ENCODE data around the gene TRAF4. TPM values are rescaled to one million over a fixed set of nuclear protein-coding genes. Genes with fewer than 3 reads are reported as not detected.
"Not testable (repeated sequence)": the region's sequence is repeated elsewhere in the genome, so short reads cannot be mapped to it uniquely, and the experiment has no call there.

TRAF4 gene
- total RNA-seq, 2 experiments from 2014 or later: 55.3 to 57.2 TPM

DNA sequence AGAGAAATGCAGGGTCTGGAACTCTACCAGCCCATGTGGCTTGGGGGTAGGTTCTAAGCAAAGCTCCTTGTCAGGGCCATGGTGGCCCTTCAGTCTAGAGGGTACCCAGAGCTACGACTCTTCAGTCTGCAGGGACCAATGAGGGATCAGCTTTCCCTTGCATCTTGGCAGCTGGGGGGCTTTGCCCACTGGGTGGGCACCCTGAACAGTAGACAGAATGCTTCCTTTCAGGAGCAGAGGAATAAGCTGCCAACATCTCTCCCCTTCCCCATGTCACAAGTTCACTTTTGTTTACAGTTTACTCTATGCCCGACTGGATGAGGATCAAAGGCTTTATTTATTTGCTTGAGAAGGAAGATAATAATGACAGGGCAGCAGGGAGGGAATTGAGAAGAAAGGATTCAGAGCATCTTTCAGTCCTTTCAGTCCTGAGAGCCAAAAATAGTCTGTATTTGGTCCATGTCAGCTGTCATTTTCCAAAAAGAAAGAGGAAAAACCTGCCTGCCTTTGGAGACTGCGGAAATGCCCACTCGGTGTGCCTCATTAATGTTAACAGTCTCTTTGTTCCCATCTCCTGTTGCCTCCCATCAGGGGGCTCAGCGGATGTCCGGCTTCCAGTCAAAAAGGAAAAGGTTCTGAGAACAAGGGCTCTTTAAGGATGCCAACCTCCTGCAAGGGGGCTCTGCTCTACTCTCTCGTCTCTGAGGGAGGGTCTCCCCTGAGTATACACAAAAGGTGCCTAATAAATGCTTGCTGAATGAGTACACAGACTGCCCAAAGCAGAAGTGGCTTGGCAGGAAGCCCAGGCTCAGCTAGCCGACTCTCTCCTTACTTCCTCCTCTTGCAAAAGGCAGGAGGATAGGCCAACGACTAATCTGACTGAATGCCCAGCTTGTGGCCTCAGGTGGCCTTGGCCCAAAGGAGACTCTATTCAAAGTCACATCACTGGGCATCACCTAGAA, 17.1 kb downstream of the TRAF4 start:
- no peaks in the 10 kb centered on the region for H3K27me3 Mint-ChIP-seq
- ChIA-PET CTCF (interaction anchor here (3.9 to 6.9 kb wide), 4 partner anchors 9 to 141 kb away, joined by 20 to 88 read pairs (median 57); partner anchors contain the start of genes DHRS13, FAM222B, NEK8 and TLCD1), POLR2A (interaction anchor here (0.5 to 1.6 kb wide), 4 partner anchors 12 to 268 kb away, joined by 3 to 5 read pairs (median 4); no protein-coding TSS in a partner anchor)
- no peak overlapping the region for H3K4me3 Mint-ChIP-seq
- H3K36me3 Mint-ChIP-seq (ENCODE audit: low read depth): peaks cover 47% of the 10 kb centered on the region
- no peak for DNase-seq
- H3K9me3 Mint-ChIP-seq: no peaks in the 10 kb centered on the region
- peaks cover 26% of the 10 kb centered on the region for H3K4me1 Mint-ChIP-seq
- no peak overlapping the region for H3K27ac Mint-ChIP-seq

DNA sequence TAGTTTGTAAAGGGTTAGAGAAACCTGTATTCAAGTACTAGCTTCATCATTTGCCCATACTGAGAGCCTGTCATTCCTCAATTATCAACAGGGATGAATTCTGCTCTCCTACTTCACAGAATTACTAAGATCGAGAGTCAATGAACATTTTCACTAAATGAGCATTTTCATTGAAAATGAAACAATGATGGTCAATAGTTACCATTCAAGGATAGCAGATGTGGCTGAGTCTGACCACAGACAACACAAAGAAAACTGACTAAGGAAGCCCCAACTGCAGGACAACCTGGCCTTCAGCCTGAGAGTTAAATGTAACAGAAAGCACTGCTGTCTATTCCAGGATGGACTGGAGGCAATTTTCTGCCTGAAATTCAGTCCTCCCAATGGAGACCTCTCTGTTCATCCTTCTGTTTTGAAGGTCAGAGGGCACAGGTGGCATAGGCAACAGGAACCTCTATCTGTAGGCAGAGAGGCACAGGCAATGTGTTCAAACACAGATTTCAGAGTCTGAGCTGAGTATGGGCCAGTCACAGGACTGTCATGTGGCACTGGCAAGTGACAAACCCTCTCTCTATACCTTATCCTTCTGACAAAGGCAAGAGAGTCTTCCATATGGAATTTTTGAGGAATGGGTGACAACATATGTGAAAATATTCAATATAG, 19.5 kb downstream of the TRAF4 start:
- no peaks in the 10 kb centered on the region for H3K27me3 Mint-ChIP-seq
- peaks cover 38% of the 10 kb centered on the region for H3K36me3 Mint-ChIP-seq (ENCODE audit: low read depth)
- H3K9me3 Mint-ChIP-seq: no peaks in the 10 kb centered on the region
- H3K27ac Mint-ChIP-seq: no peak overlapping the region
- peaks cover 28% of the 10 kb centered on the region for H3K4me1 Mint-ChIP-seq
- H3K4me3 Mint-ChIP-seq: no peak overlapping the region
- ChIA-PET POLR2A (interaction anchor here (0.7 to 2.3 kb wide), 18 partner anchors 9 to 188 kb away, joined by 3 to 22 read pairs (median 4); partner anchors contain the start of genes ERAL1, FAM222B, FLOT2 and NEK8), CTCF (interaction anchor here (0.6 to 6.9 kb wide), 51 partner anchors 11 to 457 kb away, joined by 3 to 88 read pairs (median 5); partner anchors contain the start of genes DHRS13, FAM222B, FLOT2 and NEK8)
- DNase-seq: no peak

DNA sequence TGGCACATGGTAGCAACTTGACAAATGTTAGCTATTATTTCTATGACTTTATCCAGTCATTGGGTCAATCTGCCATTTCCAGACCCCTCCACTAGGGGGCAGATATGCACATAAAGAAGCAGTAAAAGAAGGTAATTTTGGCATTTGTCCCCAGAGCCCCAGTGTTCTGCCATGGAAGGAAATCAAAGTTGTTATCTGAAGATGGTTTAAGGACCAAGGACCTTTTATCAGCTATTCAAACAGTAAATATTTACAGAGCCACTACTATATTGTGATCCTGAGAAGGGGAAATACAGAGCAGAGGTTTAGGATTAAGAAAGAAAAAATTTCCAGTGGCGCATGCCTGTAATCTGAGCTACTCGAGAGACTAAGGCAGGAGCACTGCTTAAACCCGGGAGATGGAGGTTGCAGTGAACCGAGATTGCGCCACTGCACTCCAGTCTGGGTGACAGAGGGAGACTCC, 20.0 kb downstream of the TRAF4 start:
- Mint-ChIP-seq H3K4me3 (no peak overlapping the region), H3K27ac (no peak overlapping the region)
- POLR2A ChIA-PET: interaction anchor here (0.7 to 2.3 kb wide), 15 partner anchors 9 to 188 kb away, joined by 3 to 22 read pairs (median 4); partner anchors contain the start of genes ERAL1, FAM222B, FLOT2 and PHF12

DNA sequence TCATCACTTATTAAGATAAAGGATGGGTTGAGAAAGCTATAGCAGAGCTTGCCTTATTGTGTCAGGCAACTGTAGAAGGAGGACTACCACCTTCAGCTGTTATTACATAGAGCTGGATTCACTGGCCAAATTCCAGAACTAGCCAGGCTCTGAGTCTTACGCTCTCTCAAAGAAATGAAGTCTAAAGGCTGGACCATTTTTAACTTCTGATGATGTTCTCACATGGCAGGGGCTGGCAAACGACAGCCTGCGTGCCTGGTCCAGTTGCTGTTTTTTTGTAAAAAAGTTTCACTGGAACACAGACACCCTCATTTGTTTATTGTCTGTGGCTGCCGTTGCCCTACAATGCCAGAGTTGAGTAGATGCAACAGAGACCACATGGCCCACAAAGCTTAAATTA, 21.2 kb downstream of the TRAF4 start:
- Mint-ChIP-seq H3K36me3 (ENCODE audit: low read depth) (peaks cover 22% of the 10 kb centered on the region), H3K9me3 (no peaks in the 10 kb centered on the region), H3K4me1 (peaks cover 28% of the 10 kb centered on the region), H3K27me3 (no peaks in the 10 kb centered on the region), H3K27ac (no peak overlapping the region), H3K4me3 (no peak overlapping the region)
- ChIA-PET CTCF (interaction anchor here (0.6 to 6.9 kb wide), 22 partner anchors 9 to 188 kb away, joined by 3 to 88 read pairs (median 14); partner anchors contain the start of genes DHRS13, FLOT2, NEK8 and PHF12), POLR2A (interaction anchor here (1.4 to 2.3 kb wide), 5 partner anchors 11 to 44 kb away, joined by 3 to 22 read pairs (median 5); partner anchors contain the start of gene TLCD1)
- no peak for DNase-seq

More for the DNA sequence above, 20.0 kb downstream of the TRAF4 start:
- Mint-ChIP-seq H3K4me1 (peaks cover 28% of the 10 kb centered on the region), H3K9me3 (no peaks in the 10 kb centered on the region), H3K27me3 (no peaks in the 10 kb centered on the region), H3K36me3 (ENCODE audit: low read depth) (peaks cover 32% of the 10 kb centered on the region)
- peak; percentile 79 for DNase-seq
- CTCF ChIA-PET: interaction anchor here (0.6 to 6.9 kb wide), 47 partner anchors 10 to 456 kb away, joined by 3 to 88 read pairs (median 7); partner anchors contain the start of genes DHRS13, FAM222B, FLOT2 and NEK8

DNA sequence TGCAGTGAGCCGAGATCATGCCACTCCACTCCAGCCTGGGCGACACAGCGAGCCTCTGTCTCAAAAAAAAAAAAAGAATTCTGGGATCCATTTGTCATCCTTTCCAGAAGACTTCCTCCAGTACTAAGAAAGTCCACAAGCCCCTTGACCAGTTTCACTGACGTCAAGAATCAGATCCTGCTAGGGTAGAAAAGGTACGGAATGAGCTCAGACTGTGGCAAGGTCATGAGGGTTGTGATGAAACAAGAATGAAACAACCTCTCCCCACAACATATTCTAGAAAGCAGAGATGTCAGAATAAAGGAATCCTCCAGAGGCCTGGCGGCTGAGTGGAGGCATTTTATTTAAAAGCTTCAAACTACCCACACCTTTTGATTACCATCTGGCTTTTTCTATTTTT, 29.9 kb downstream of the TRAF4 start:
- ChIA-PET CTCF (interaction anchor here (1.6 to 5.6 kb wide), 3 partner anchors 10 to 69 kb away, joined by 3 to 46 read pairs (median 9); partner anchors contain the start of gene FAM222B), POLR2A (interaction anchor here (1.6 kb wide), 1 partner anchor 49 kb away, joined by 4 read pairs; no protein-coding TSS in a partner anchor)
- Mint-ChIP-seq H3K36me3 (ENCODE audit: low read depth) (peaks cover 9% of the 10 kb centered on the region), H3K4me1 (peaks cover 21% of the 10 kb centered on the region), H3K27me3 (no peaks in the 10 kb centered on the region), H3K9me3 (no peaks in the 10 kb centered on the region), H3K4me3 (no peak overlapping the region), H3K27ac (no peak overlapping the region)
- no peak for DNase-seq

DNA sequence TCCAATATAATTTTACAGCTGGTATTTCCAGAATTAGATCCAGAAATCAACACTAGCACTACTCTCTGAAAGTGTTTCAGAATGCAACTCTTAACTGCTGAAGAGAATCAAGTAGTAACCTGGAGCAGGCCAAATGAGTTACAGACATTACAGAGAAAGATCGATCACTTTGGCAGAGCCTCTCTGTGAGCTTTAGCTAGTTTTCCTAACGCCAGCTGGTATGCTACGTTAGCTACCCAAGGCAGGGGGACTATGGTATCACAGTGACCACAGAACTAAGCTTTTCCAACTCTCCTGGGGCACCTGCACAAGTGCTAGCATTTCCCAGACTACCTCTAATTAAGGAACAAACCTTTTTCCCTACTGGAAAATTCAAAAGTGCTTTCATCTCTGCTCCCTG, 30.4 kb downstream of the TRAF4 start:
- no peak for DNase-seq
- H3K9me3 Mint-ChIP-seq: no peaks in the 10 kb centered on the region
- ChIA-PET POLR2A (interaction anchor here (1.6 kb wide), 1 partner anchor 49 kb away, joined by 4 read pairs; no protein-coding TSS in a partner anchor), CTCF (interaction anchor here (1.6 to 5.6 kb wide), 3 partner anchors 10 to 68 kb away, joined by 3 to 46 read pairs (median 9); partner anchors contain the start of gene FAM222B)
- no peaks in the 10 kb centered on the region for H3K27me3 Mint-ChIP-seq
- peaks cover 13% of the 10 kb centered on the region for H3K36me3 Mint-ChIP-seq (ENCODE audit: low read depth)
- peaks cover 26% of the 10 kb centered on the region for H3K4me1 Mint-ChIP-seq
- no peak overlapping the region for H3K27ac Mint-ChIP-seq
- no peak overlapping the region for H3K4me3 Mint-ChIP-seq

DNA sequence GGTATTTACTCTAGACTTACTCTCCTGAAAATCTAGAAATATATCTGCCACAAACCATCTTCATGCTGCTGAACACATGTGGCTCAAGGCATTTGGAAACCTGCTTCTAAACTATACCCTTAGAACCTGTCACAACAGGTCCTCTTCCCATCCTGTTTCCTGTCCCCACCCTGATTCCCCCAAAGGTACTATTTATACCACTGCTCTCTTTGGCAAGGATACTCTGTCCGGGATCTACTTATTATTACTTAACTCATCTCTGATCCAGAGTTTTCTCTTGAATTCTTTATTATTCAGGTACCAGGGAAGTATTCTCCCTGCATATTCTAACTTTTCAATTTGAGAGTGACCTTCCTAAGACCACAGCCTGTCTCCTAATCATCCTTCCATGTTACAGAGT, 33.4 kb downstream of the TRAF4 start:
- Mint-ChIP-seq H3K27ac (peak overlapping the region; percentile 6), H3K4me3 (no peak overlapping the region), H3K4me1 (peaks cover 29% of the 10 kb centered on the region), H3K27me3 (no peaks in the 10 kb centered on the region), H3K36me3 (ENCODE audit: low read depth) (peaks cover 19% of the 10 kb centered on the region), H3K9me3 (no peaks in the 10 kb centered on the region)
- ChIA-PET POLR2A (no interaction called here), CTCF (interaction anchor here (0.9 kb wide), 1 partner anchor 31 kb away, joined by 3 read pairs; no protein-coding TSS in a partner anchor)
- no peak for DNase-seq

DNA sequence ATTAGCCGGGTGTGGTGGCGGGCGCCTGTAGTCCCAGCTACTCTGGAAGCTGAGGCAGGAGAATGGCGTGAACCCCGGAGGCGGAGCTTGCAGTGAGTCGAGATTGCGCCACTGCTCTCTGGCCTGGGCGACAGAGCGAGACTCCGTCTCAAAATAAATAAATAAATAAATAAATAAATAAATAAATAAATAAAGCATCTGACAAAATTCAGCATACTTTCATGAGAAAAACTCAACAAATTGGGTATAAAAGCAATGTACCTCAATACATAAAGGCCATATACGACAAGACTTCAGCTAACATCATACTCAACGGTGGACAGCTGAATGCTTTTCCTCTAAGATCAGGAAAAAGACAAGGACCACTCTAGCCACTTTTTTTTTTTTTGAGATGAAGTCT, 35.8 kb downstream of the TRAF4 start:
- CTCF ChIA-PET: interaction anchor here (5.6 kb wide), 1 partner anchor 15 kb away, joined by 31 read pairs; no protein-coding TSS in a partner anchor
- H3K27me3 Mint-ChIP-seq, H3K9me3 Mint-ChIP-seq, POLR2A ChIA-PET, H3K4me3 Mint-ChIP-seq, H3K27ac Mint-ChIP-seq, DNase-seq: not testable (repeated sequence)
- Mint-ChIP-seq H3K4me1 (peaks cover 24% of the 10 kb centered on the region), H3K36me3 (ENCODE audit: low read depth) (peaks cover 10% of the 10 kb centered on the region)

DNA sequence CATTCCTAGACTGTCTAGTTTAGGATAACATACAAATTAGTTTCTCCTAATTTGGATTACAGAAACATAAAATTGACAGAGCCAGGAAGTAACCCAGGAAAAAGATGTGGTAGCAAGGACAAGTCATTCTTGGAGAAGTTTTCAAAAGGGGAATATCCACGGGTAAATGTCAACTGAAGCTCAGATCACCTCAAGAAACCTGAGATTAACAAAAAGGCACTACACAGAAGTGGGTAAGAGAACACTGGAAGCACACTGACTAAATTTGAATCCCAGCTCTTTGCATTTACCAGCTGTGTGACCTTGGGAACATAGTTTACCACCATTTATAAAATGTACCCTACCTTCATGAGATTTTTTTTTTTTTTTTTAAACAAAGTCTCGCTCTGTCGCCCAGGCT, 39.4 kb downstream of the TRAF4 start:
- H3K27me3 Mint-ChIP-seq: no peaks in the 10 kb centered on the region
- H3K4me3 Mint-ChIP-seq: no peak overlapping the region
- H3K4me1 Mint-ChIP-seq: peaks cover 10% of the 10 kb centered on the region
- DNase-seq: no peak
- CTCF ChIA-PET: interaction anchor here (0.9 to 5.6 kb wide), 3 partner anchors 8 to 120 kb away, joined by 4 to 31 read pairs (median 4); no protein-coding TSS in a partner anchor
- H3K36me3 Mint-ChIP-seq (ENCODE audit: low read depth): peaks cover 10% of the 10 kb centered on the region
- H3K27ac Mint-ChIP-seq: no peak overlapping the region
- POLR2A ChIA-PET: no interaction called here
- no peaks in the 10 kb centered on the region for H3K9me3 Mint-ChIP-seq

DNA sequence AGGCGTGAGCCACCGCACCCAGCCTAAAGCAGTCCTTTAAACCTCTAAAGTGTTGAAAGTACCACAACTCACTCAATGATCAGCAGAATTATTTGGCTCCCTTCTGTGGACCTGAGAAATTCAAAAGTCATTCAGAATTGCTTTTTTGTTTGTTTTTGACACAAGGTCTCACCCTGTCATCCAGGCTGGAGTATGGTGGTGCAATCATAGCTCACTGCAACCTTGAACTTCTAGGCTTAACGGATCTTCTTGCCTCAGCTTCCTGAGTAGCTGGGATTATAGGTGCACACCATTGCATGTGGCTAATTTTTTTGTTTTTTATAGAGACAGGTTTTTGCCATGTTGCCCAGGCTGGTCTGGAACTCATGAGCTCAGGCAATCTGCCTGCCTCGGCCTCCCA, 44.3 kb downstream of the TRAF4 start:
- Mint-ChIP-seq H3K9me3 (no peaks in the 10 kb centered on the region), H3K4me1 (no peaks in the 10 kb centered on the region), H3K36me3 (ENCODE audit: low read depth) (no peaks in the 10 kb centered on the region), H3K4me3 (no peak overlapping the region), H3K27ac (no peak overlapping the region), H3K27me3 (no peaks in the 10 kb centered on the region)
- DNase-seq: no peak
- CTCF ChIA-PET: interaction anchor here (3.7 kb wide), 1 partner anchor 24 kb away, joined by 17 read pairs; no protein-coding TSS in a partner anchor
- POLR2A ChIA-PET: interaction anchor here (0.9 to 1.0 kb wide), 2 partner anchors 9 to 24 kb away, joined by 3 to 5 read pairs; no protein-coding TSS in a partner anchor

DNA sequence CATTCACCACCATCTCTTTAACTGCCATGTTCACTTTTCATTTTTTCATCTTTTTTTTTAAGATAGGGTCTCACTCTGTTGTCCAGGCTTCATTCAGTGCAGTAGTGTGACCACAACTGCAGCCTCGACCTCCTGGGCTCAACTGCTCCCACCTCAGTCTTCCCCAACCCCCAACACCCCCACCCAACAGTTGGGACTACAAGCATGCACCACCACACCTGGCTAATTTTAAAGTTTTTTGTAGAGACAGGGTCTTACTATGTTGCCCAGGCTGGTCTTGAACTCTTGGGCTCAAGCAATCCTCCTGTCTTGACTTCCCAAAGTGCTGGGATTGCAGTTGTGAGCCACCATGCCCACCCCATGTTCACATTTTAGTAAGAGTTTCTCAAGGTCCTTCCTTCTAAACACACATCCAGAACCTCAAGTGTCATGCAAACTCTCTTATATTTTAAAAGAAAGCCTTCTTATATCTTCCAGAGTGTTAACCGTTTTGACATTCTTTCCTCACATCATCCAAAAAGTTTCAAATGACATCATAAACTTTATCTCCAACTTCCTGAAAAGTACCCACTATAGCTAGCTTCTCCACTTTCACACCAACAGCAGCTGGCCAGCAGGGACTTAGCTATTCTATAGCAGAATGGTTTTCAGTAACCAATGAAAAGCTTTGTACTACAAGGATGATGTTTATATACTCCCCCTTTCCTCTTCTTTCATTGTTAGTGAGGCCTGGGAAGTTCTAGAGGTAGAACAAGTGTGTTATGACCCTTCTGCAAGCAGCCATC, 49.3 kb downstream of the TRAF4 start:
- H3K27ac Mint-ChIP-seq: no peak overlapping the region
- peaks cover 3% of the 10 kb centered on the region for H3K36me3 Mint-ChIP-seq (ENCODE audit: low read depth)
- H3K9me3 Mint-ChIP-seq: no peaks in the 10 kb centered on the region
- ChIA-PET CTCF (interaction anchor here (0.7 to 0.8 kb wide), 2 partner anchors 134 to 480 kb away, joined by 3 to 4 read pairs; no protein-coding TSS in a partner anchor), POLR2A (no interaction called here)
- no peaks in the 10 kb centered on the region for H3K27me3 Mint-ChIP-seq
- DNase-seq: no peak
- no peak overlapping the region for H3K4me3 Mint-ChIP-seq
- H3K4me1 Mint-ChIP-seq: no peaks in the 10 kb centered on the region
